SW 1271 (cell line): ENCODE data around the gene SRP68.

ENCODE experiments used
- DNase-seq, 2 experiments: peaks; one replicate each; lab custom pipeline; 2025; lab: John Stamatoyannopoulos, UW

The SRP68 gene

GRCh38 chr17:75998327-75998795 is 74.0 kb downstream of the SRP68 start:
- no peak for DNase-seq

- no peak for DNase-seq
These were observed 75.4 kb downstream of the SRP68 start for GRCh38 chr17:75996665-75997590.

- no peak for DNase-seq
These were observed 76.9 kb downstream of the SRP68 start for GRCh38 chr17:75995385-75995925.

- DNase-seq, result no peak
These were observed 77.4 kb downstream of the SRP68 start for GRCh38 chr17:75994802-75995370.

- DNase-seq, result no peak
These were observed 80.9 kb downstream of the SRP68 start for GRCh38 chr17:75991396-75991795.
